Activated CD4-positive, alpha-beta T cell treated with anti-CD3 and anti-CD28 coated beads, Interleukin-2, amount 50 U/mL, for 4 hours (primary cell): ENCODE results near the gene CTPS2.

Experiments used
- DNase-seq, 2 experiments: peaks; one replicate each; pipeline ENCODE4 v3.0.0-alpha.2; 2020

The CTPS2 gene

GRCh38 chrX:16711893-16712547, 449 bp downstream of the CTPS2 start:
- no peak for DNase-seq

GRCh38 chrX:16711219-16711811, 1.2 kb downstream of the CTPS2 start:
- no peak for DNase-seq

GRCh38 chrX:16708016-16708415, 4.5 kb downstream of the CTPS2 start:
- DNase-seq = no peak

GRCh38 chrX:16705370-16705769, 7.1 kb downstream of the CTPS2 start:
- no peak for DNase-seq

GRCh38 chrX:16702700-16703599, 9.5 kb downstream of the CTPS2 start:
- no peak for DNase-seq

- DNase-seq = no peak
These were observed 11.7 kb downstream of the CTPS2 start for GRCh38 chrX:16700734-16701133.

- DNase-seq = no peak
These were observed 13.1 kb downstream of the CTPS2 start for GRCh38 chrX:16699389-16699788.

- no peak for DNase-seq
These were observed 15.5 kb downstream of the CTPS2 start for GRCh38 chrX:16696956-16697355.

GRCh38 chrX:16695079-16695676, 17.3 kb downstream of the CTPS2 start:
- DNase-seq = peak; percentile 48 to 55

GRCh38 chrX:16687514-16687913, 25.0 kb downstream of the CTPS2 start:
- no peak for DNase-seq

- DNase-seq = no peak
These were observed 29.3 kb downstream of the CTPS2 start for GRCh38 chrX:16683007-16683664.

GRCh38 chrX:16678689-16679088, 33.8 kb downstream of the CTPS2 start:
- no peak for DNase-seq

- DNase-seq = peak; percentile 5 to 10
These were observed 41.5 kb downstream of the CTPS2 start for GRCh38 chrX:16671005-16671404.

- no peak for DNase-seq
These were observed 45.9 kb downstream of the CTPS2 start for GRCh38 chrX:16666541-16666940.

GRCh38 chrX:16665089-16665488, 47.4 kb downstream of the CTPS2 start:
- DNase-seq = no peak

GRCh38 chrX:16664626-16665025, 47.8 kb downstream of the CTPS2 start:
- no peak for DNase-seq

GRCh38 chrX:16664074-16664473, 48.4 kb downstream of the CTPS2 start:
- no peak for DNase-seq

GRCh38 chrX:16662402-16662801, 50.1 kb downstream of the CTPS2 start:
- no peak for DNase-seq

GRCh38 chrX:16661495-16661894, 51.0 kb downstream of the CTPS2 start:
- DNase-seq = no peak

GRCh38 chrX:16659321-16659720, 53.1 kb downstream of the CTPS2 start:
- DNase-seq = no peak

GRCh38 chrX:16658284-16658683, 54.2 kb downstream of the CTPS2 start:
- DNase-seq = no peak

GRCh38 chrX:16654093-16654492, 58.4 kb downstream of the CTPS2 start:
- DNase-seq = no peak

- DNase-seq = no peak
These were observed 59.0 kb downstream of the CTPS2 start for GRCh38 chrX:16653424-16653823.
